PC-3 (cell line): Measurements from ENCODE around the gene CNBD2. TPM values are rescaled to one million over a fixed set of nuclear protein-coding genes. Genes with fewer than 3 reads are reported as not detected.

ENCODE experiments used
- ATAC-seq: fragments of 200-7000 bp; cut with Tn5 transposase; 2 replicates; pipeline ENCODE4 v1.9.1; 2020; ENCODE audit warnings: mild to moderate bottlenecking, moderate library complexity
- BruUV-seq: library from RNA; stranded (reverse); fragments of 400-500 nt; replicated peaks from 2 replicates; lab custom pipeline; 2021; lab: Mats Ljungman, UMichigan
- CTCF ChIA-PET: fragments of 300-600 bp; sonication (Branson Sonifier 250); formaldehyde crosslinking; loops from one replicate; lab custom pipeline; 2022; ENCODE audit warnings: antibody characterized with exemption; lab: Charles Lee
- POLR2A ChIA-PET: fragments of 300-600 bp; sonication (Branson Sonifier 250); formaldehyde crosslinking; loops from one replicate; lab custom pipeline; 2022; ENCODE audit warnings: antibody characterized with exemption; ENCODE audit not compliant: unreplicated experiment; lab: Charles Lee
- DNase-seq: peaks from one replicate; pipeline ENCODE4 v3.0.0-alpha.2; 2015
- H2AFZ ChIP-seq: fragments of 300-600 bp; sonication (generic); 2 replicates; pipeline ENCODE4 v1.6.0; 2016; ENCODE audit warnings: antibody characterized with exemption, low read length
- H3F3A ChIP-seq: fragments of 300-600 bp; sonication (generic); one replicate; pipeline ENCODE4 v1.6.0; 2017; ENCODE audit warnings: antibody characterized with exemption, low read length, control low read depth, mild to moderate bottlenecking; ENCODE audit not compliant: unreplicated experiment
- H3K27ac ChIP-seq: fragments of 300-600 bp; sonication (generic); 2 replicates; pipeline ENCODE4 v1.5.1; 2016; ENCODE audit warnings: mild to moderate bottlenecking, low read length
- H3K27me3 ChIP-seq: fragments of 300-600 bp; sonication (generic); 2 replicates; pipeline ENCODE4 v1.6.1; 2016; ENCODE audit warnings: low read length, mixed read lengths
- H3K36me3 ChIP-seq: fragments of 300-600 bp; sonication (generic); 2 replicates; pipeline ENCODE4 v1.6.1; 2016; ENCODE audit warnings: low read depth, mixed run types, low read length, mixed read lengths
- H3K4me1 ChIP-seq: fragments of 300-600 bp; sonication (generic); 2 replicates; pipeline ENCODE4 v1.5.1; 2016; ENCODE audit warnings: low read length; ENCODE audit not compliant: insufficient read depth
- H3K4me2 ChIP-seq: fragments of 300-600 bp; sonication (generic); 2 replicates; pipeline ENCODE4 v1.6.0; 2016; ENCODE audit warnings: low read length
- H3K4me3 ChIP-seq: fragments of 300-600 bp; sonication (generic); 2 replicates; pipeline ENCODE4 v1.5.1; 2016; ENCODE audit warnings: mild to moderate bottlenecking, low read length, mixed read lengths
- H3K79me2 ChIP-seq: fragments of 300-600 bp; sonication (generic); 2 replicates; pipeline ENCODE4 v1.6.1; 2017; ENCODE audit warnings: low read length, mixed read lengths
- H3K9ac ChIP-seq: fragments of 300-600 bp; sonication (generic); 2 replicates; pipeline ENCODE4 v1.6.0; 2016; ENCODE audit warnings: mild to moderate bottlenecking, low read length
- H3K9me2 ChIP-seq: fragments of 300-600 bp; sonication (generic); replicated peaks from 2 replicates; pipeline ENCODE4 v1.6.1; 2016; ENCODE audit warnings: mixed run types, low read length, mixed read lengths
- H3K9me3 ChIP-seq: fragments of 300-600 bp; sonication (generic); 2 replicates; pipeline ENCODE4 v1.6.1; 2016; ENCODE audit warnings: low read length, mixed read lengths
- H4K20me1 ChIP-seq: fragments of 300-600 bp; sonication (generic); 2 replicates; pipeline ENCODE4 v1.6.1; 2016; ENCODE audit warnings: low read length, mixed read lengths
- CTCF ChIP-seq: fragments of 300-600 bp; sonication (generic); conservative IDR thresholded peaks from 2 replicates; pipeline ENCODE4 v1.5.1; 2017; ENCODE audit warnings: antibody characterized with exemption, low read depth, mild to moderate bottlenecking, low read length
- EZH2 ChIP-seq: fragments of 300-600 bp; sonication (generic); IDR thresholded peaks from one replicate; pipeline ENCODE4 v1.6.1; 2017; ENCODE audit warnings: antibody characterized with exemption, mild to moderate bottlenecking, low read length; ENCODE audit not compliant: unreplicated experiment
- EZH2phosphoT487 ChIP-seq: fragments of 300-600 bp; sonication (generic); IDR thresholded peaks from 2 replicates; pipeline ENCODE4 v1.6.1; 2018; ENCODE audit warnings: mild to moderate bottlenecking, antibody characterized with exemption, low read length, borderline replicate concordance
- intact Hi-C: fragments of 100-400 bp; cut with micrococcal nuclease; formaldehyde crosslinking; loops from 2 replicates; pipeline ENCODE4 v1.9.0; 2023
- total RNA-seq: library from RNA; depleted of rRNA; stranded (reverse); fragments of >200 nt; gene quantifications from 2 replicates; pipeline ENCODE4 v1.2.3, GENCODE V29; 2014

Gene CNBD2
- total RNA-seq, 1 experiment from 2014 or later, result 6.6 TPM

GRCh38 chr20:36035745-36036144 lies 67.4 kb downstream of the CNBD2 start:
- Histone ChIP-seq H3F3A (no peaks in the 10 kb centered on the region), H3K4me1 (peaks cover 21% of the 10 kb centered on the region), H3K4me2 (peak overlapping the region; percentile 26), H3K79me2 (no peaks in the 10 kb centered on the region), H3K27ac (peak overlapping the region; percentile 10; the same call in 1 of the 2 replicates), H3K4me3 (no peak overlapping the region), H3K27me3 (no peaks in the 10 kb centered on the region), H3K9ac (no peak overlapping the region), H3K36me3 (no peaks in the 10 kb centered on the region), H3K9me3 (no peaks in the 10 kb centered on the region), H3K9me2 (no peaks in the 10 kb centered on the region), H4K20me1 (no peaks in the 10 kb centered on the region), H2AFZ (no peak overlapping the region)
- TF ChIP-seq EZH2phosphoT487 (no peak), CTCF (no peak), EZH2 (no peak)
- BruUV-seq, result no TSS peak
- DNase-seq (peak; percentile 92), ATAC-seq (peak; percentile 95)
- ChIA-PET POLR2A (interaction anchor here (0.6 kb wide), 1 partner anchor 81 kb away, joined by 3 read pairs; the partner anchor contains the start of gene SCAND1), CTCF (interaction anchor here (0.6 to 1.7 kb wide), 3 partner anchors 41 to 103 kb away, joined by 4 to 9 read pairs (median 4); no protein-coding TSS in a partner anchor)
- intact Hi-C loops, result loop anchor here (1.0 to 5.0 kb wide), 2 partner anchors 9 to 38 kb away; no protein-coding TSS in a partner anchor

GRCh38 chr20:36036688-36037087 lies 68.3 kb downstream of the CNBD2 start:
- no peak overlapping the region for H3K4me2 ChIP-seq
- CTCF ChIA-PET, result interaction anchor here (1.7 kb wide), 1 partner anchor 44 kb away, joined by 9 read pairs; no protein-coding TSS in a partner anchor
- H3K36me3 ChIP-seq, result no peaks in the 10 kb centered on the region
- no peak overlapping the region for H3K9ac ChIP-seq
- no peak overlapping the region for H3K27ac ChIP-seq
- no peaks in the 10 kb centered on the region for H3K9me2 ChIP-seq
- no peaks in the 10 kb centered on the region for H3K79me2 ChIP-seq
- H4K20me1 ChIP-seq, result no peaks in the 10 kb centered on the region
- DNase-seq (no peak), ATAC-seq (no peak)
- BruUV-seq, result no TSS peak
- peaks cover 21% of the 10 kb centered on the region for H3K4me1 ChIP-seq
- no peaks in the 10 kb centered on the region for H3K27me3 ChIP-seq
- no peak for TF ChIP-seq EZH2phosphoT487
- no peak for TF ChIP-seq CTCF
- TF ChIP-seq EZH2, result no peak
- intact Hi-C loops, result loop anchor here (5.0 kb wide), 1 partner anchor 39 kb away; no protein-coding TSS in a partner anchor
- no peak overlapping the region for H3K4me3 ChIP-seq
- POLR2A ChIA-PET, result no interaction called here
- no peak overlapping the region for H2AFZ ChIP-seq
- no peaks in the 10 kb centered on the region for H3K9me3 ChIP-seq
- no peaks in the 10 kb centered on the region for H3F3A ChIP-seq

GRCh38 chr20:36040571-36040970 lies 72.2 kb downstream of the CNBD2 start:
- DNase-seq (no peak), ATAC-seq (no peak)
- ChIA-PET CTCF (no interaction called here), POLR2A (no interaction called here)
- TF ChIP-seq EZH2phosphoT487 (no peak), EZH2 (no peak), CTCF (no peak)
- H3K4me1 ChIP-seq, result peaks cover 13% of the 10 kb centered on the region
- H3K4me2 ChIP-seq, result no peak overlapping the region
- peaks cover 21% of the 10 kb centered on the region; the same call in 1 of the 2 replicates for H4K20me1 ChIP-seq
- peaks cover 6% of the 10 kb centered on the region for H3F3A ChIP-seq
- no peaks in the 10 kb centered on the region for H3K27me3 ChIP-seq
- intact Hi-C loops, result no loop called here
- H3K79me2 ChIP-seq, result peaks cover 17% of the 10 kb centered on the region
- H3K27ac ChIP-seq, result no peak overlapping the region
- no peaks in the 10 kb centered on the region for H3K9me3 ChIP-seq
- BruUV-seq, result no TSS peak
- peaks cover 2% of the 10 kb centered on the region; the same call in 1 of the 2 replicates for H3K36me3 ChIP-seq
- no peak overlapping the region for H3K9ac ChIP-seq
- H3K4me3 ChIP-seq, result no peak overlapping the region
- H3K9me2 ChIP-seq, result no peaks in the 10 kb centered on the region
- no peak overlapping the region for H2AFZ ChIP-seq
